CD4-positive, alpha-beta T cell treated with Interleukin-21 for 1 hour (primary cell): Measurements from ENCODE around the gene C1D.

Source experiments
- DNase-seq: peaks from one replicate; pipeline ENCODE4 v3.0.0-alpha.2; 2020

C1D gene

DNA sequence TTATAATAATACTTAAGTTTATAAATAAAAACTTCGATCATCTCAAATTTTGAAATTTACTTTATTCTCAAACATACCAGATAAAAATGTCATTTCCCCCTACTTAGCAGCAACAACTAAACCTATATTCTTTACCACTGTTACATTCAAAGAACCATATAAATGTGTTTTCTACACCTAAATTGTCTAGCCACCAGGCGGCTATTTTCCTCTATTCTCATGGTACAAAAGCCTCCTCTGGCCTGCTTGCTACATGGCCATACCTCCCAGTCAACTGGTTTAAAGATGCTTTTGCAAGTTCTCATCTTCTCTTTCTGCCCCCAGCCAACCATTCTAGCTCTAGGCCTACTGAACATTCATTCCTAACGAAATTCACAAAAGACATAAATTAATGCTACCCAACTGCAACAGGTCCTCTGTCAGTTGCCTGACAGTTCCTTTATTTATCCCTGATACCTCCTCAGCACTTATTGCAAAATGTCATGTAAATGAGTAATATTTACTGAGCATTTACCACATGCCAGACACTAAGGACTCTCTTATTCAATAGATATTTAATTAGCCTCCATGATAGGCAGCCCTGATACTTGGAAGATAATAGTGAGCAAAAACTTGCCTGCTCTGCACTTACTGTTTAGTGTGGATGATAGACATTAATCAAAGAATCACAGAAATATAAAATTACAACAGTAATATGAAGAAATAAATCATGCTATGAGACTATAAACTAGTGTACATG is 5.0 kb downstream of the C1D start:
- DNase-seq: no peak

- no peak for DNase-seq
Observed at GRCh38 chr2:68052717-68053422, 9.9 kb downstream of the C1D start.

- DNase-seq: no peak
Observed at GRCh38 chr2:68050353-68050752, 12.5 kb downstream of the C1D start.

- DNase-seq: no peak
Observed at GRCh38 chr2:68046642-68047240, 16.1 kb downstream of the C1D start.

DNA sequence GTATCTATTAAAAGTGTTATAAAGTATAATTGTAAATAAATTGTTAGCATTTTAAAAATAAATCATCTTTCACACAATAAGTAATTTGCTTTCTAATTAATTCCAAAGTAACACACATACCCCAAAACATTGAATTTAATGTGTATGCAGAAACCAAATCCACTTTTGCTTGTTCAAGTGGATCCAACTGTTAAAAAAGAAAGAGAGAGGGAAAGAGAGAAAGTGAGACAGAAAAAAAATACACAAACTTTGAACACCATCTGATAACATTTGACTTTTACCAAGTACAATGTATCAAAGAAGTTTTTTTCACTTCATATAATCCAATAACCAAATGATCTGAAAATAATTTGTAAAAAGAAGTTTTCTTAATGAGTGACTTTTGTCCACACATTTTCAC is 16.6 kb downstream of the C1D start:
- DNase-seq: no peak

GRCh38 chr2:68045342-68045741 is 17.5 kb downstream of the C1D start:
- DNase-seq: no peak

DNA sequence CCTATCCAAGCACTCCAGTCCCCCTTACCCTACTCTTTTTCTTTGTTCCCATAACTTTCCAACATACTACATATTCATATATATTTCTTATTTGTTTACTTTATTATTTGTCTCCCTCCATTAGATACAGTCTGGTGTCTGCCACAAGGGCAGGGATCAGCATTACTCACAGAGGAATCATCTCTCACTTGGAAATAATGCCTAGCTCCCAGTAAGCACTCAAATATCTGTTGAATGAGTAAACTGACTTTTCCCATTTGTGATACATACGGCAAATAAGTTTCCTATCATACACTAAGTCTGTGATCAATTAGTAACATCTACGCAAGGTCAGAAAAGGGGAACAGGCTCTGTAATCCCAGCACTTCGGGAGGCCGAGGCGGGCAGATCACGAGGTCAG is 18.7 kb downstream of the C1D start:
- DNase-seq: no peak

GRCh38 chr2:68043695-68044094 is 19.1 kb downstream of the C1D start:
- DNase-seq: no peak

- DNase-seq: no peak
Observed at GRCh38 chr2:68043032-68043431, 19.8 kb downstream of the C1D start.

DNA sequence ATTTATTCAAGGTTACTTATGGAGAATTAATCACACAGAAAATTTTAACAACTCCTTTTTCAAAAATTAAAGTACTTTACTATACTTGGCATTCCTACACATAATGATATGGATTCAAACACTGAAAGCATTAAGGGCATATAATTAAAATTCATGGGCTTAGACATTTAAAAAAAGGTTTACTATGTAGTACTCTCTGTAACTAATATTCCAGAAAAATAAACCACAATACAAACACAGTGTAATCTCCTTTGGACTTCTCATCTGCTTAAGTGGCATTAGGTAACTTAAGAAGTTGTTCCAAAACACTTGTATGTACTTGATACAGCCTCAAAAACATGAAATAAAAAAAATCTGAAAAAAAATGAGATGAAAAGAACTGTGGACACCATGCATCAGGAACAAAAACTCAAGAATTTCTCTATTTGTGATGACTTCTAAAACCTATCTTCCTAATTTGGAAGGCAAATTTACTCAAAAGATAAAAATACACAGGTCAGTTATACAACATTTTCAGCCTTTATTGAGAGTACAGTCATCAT is 21.0 kb downstream of the C1D start:
- DNase-seq: no peak

- no peak for DNase-seq
Observed at GRCh38 chr2:68040078-68040477, 22.7 kb downstream of the C1D start.

GRCh38 chr2:68039317-68039716 is 23.5 kb downstream of the C1D start:
- DNase-seq: no peak

DNA sequence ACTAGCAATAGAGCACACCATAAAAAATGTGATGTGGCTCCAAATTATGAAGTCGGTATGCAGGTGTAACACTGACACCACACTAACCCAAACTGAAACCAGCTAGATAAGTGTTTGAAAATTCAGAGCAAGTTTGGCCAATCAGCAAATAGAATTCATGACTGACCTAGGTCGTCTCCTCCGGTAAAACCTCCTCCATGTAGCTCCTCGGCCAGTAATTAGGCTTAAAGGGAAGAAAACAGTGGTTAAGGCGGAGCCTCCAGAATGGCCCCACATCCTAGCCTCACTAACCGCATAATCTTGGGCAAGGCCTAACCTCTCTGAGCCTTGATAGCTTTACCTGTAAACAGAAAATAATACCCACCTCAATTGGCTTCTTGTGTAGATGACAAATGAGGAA is 30.1 kb downstream of the C1D start:
- no peak for DNase-seq

DNA sequence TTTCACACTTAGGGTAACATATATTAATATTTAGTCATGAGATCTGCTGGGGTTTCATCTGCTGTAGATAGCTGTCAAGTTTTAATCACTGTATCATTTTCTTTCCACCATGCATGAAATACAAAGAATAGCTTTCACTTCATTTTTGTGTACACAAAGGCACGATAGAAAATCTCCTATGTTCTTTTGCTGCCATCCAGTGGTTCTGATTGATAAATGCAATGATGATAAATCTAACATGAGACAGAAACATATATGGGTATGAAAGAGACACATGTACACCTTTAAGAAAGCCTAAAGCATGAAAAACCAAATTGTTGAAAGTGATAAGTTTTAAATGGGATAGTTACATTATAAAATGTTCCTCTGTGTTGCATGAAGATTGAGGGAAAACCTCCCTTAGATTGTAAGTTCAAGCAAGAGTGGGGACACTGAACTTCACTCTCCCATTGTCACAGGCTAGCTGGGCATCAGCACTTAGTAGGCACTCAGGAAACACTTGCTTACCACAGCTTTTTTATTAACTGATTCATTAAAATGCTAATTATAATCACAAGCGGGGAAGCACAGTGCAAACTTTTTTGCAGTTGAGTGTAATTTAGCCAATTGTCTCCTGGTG is 31.2 kb downstream of the C1D start:
- peak; percentile 39 for DNase-seq

GRCh38 chr2:68031043-68031442 is 31.8 kb downstream of the C1D start:
- DNase-seq: no peak

DNA sequence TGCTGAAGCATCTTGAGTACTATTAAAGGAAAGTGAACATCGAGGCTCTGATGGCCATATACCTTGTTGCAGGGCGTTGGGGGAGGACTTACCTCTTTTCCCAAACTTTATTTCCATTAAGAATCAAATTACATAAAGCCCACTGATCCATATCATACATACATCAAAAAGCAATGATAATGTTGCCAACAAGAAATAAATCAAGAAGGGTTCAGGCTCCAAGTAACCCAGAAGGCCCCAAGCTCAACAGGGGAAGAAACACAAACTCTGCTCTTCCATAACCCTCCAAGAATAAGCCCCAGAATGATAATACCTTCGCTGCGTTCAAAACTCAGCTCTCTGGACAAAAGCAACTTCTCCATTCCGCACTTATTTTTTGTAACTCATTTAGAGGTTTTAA is 32.3 kb downstream of the C1D start:
- no peak for DNase-seq

- DNase-seq: no peak
Observed at GRCh38 chr2:68027959-68028358, 34.8 kb downstream of the C1D start.

GRCh38 chr2:68024450-68024849 is 38.4 kb downstream of the C1D start:
- DNase-seq: no peak

DNA sequence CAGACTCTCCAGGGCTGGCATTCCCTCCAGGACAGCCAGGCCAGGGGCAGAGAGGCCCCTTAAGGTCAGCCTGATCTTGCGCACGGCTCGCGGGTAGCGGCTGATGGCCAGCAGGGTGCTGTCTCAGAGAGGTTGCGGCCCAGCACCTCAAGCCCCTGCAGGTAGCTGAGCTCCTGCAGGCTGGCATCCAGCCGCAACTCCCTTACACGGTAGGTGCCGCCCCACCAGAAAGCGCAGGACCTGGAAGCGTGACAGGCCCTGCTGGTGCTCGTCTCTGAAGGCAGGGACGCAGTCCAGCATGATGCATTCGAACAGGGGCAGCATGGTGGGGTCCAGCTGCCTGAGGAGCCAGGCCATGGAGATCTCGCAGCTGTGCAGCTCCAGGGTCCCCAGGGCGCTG is 38.9 kb downstream of the C1D start:
- no peak for DNase-seq

DNA sequence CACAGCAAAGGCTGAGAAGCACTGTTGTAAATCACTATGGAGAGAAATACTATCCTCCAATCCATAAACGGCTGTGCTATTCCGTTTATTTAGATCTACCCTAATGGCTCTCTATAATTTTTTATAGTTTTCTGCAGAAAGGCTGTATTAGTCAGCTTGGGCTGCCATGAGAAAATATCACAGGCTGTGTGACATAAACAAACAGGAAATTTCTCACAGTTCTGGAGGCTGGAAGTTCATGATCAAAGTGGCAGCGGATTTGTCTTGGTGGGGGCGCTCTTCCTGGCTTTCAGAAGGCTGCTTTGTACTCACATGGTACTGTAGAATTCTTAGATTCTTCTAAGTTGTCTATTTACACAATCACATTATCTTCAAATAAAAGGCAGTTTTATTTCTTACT is 44.1 kb downstream of the C1D start:
- DNase-seq: no peak

DNA sequence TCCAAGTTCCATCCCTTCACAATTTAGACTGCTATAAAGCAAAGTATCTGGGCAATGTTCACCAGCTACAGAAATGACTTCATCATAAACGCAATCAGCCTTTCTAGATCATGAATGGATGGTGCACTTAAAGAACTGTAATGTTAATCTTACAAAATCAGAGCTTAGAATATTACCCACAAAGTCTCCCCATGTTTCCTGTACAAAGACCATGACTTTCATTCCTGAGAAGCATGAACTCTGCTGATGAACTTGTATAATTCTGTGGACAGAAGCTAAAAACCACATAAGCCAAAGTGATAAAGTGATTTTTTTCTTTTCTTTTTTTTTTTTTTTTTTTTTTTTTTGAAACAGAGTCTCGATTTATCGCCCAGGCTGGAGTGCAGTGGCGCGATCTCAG is 53.3 kb downstream of the C1D start:
- DNase-seq: no peak

DNA sequence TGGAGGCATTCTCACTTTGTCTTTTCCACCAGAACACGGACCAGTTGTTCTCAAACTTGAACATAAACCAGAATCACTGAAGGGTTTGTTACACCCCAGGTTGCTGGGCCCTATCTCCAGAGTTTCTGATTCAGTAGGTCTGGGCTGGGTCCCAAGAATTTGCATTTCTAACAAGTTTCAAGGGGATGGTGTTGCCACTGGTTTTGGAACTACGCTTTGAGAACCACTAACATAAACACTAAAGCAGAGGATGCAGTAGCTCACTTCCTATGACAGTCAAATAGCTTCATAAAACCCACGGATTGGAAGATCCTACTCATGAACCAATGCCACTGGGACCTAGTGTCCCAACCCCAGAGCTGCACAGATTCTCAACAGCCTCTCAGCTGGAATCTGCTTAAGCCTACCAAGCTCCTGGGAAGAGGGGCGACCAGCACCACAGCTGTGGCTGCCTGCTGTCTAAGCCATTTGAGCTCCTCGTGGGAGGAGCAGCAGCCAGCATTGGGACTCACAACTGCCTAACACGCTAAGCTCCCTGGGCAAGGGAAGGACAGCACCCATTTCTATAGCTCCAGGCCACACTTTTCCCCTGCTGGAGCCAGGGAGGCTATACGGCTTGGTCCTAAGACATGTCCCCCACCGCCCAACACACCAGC is 62.5 kb downstream of the C1D start:
- no peak for DNase-seq

DNA sequence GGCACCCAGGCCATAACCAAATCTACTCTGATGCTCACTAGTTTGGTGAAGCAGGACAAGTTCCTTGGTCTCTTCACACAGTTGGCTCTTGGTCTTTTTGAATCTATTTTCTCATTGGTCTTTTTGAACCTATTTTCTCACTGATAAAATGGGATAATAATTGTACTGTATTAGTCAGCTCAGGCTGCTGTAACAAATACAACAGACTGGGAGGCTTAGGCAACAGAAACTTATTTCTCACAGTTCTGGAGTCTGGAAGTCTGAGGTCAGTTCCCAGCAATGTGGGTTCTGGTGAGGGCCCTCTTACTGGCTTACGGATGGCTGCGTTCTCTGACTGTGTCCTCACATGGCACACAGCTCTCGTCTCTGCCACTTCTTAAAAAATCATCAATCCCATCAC is 63.5 kb downstream of the C1D start:
- DNase-seq: no peak
